Glutamatergic neuron (in vitro differentiated cells): Measurements from ENCODE around the gene NELFB. TPM values are rescaled to one million over a fixed set of nuclear protein-coding genes. Genes with fewer than 3 reads are reported as not detected.

Experiments used
- DNase-seq: peaks from one replicate; pipeline ENCODE4 v3.0.0; 2022
- H3K27ac Mint-ChIP-seq: one replicate; pipeline ENCODE4 v1.8.0; 2020; ENCODE audit warnings: mild to moderate bottlenecking, mixed read lengths, inconsistent platforms; ENCODE audit not compliant: unreplicated experiment
- H3K27me3 Mint-ChIP-seq: one replicate; pipeline ENCODE4 v1.8.0; 2020; ENCODE audit warnings: mild to moderate bottlenecking, moderate library complexity, mixed read lengths, inconsistent platforms; ENCODE audit not compliant: unreplicated experiment
- H3K36me3 Mint-ChIP-seq: one replicate; pipeline ENCODE4 v1.8.0; 2020; ENCODE audit warnings: mild to moderate bottlenecking, mixed read lengths, inconsistent platforms; ENCODE audit not compliant: unreplicated experiment
- H3K4me1 Mint-ChIP-seq: one replicate; pipeline ENCODE4 v1.8.0; 2020; ENCODE audit warnings: mild to moderate bottlenecking, low read depth, mixed read lengths, inconsistent platforms; ENCODE audit not compliant: unreplicated experiment
- H3K4me3 Mint-ChIP-seq: one replicate; pipeline ENCODE4 v1.8.0; 2020; ENCODE audit warnings: mild to moderate bottlenecking, mixed read lengths, inconsistent platforms; ENCODE audit not compliant: unreplicated experiment
- H3K9me3 Mint-ChIP-seq: one replicate; pipeline ENCODE4 v1.8.0; 2020; ENCODE audit warnings: mild to moderate bottlenecking, moderate library complexity, mixed read lengths, inconsistent platforms; ENCODE audit not compliant: unreplicated experiment
- CTCF ChIP-seq: fragments of 200-600 bp; sonication (generic); IDR thresholded peaks from one replicate; pipeline ENCODE4 v1.5.0; 2021; ENCODE audit not compliant: partially characterized antibody, unreplicated experiment
- total RNA-seq: library from RNA; stranded (reverse); fragmentation: NEBNext Ultra II Directional; extraction: Animal tissue kit (Norgen Biotek cat#: 25700); gene quantifications from one replicate; pipeline ENCODE4 v1.2.1, GENCODE V29; 2021; ENCODE audit not compliant: unreplicated experiment

The NELFB gene
- total RNA-seq, 1 donor from 2014 or later, result 48.5 TPM

- Mint-ChIP-seq H3K9me3 (peaks cover 7% of the 10 kb centered on the region), H3K4me3 (no peak overlapping the region), H3K4me1 (no peaks in the 10 kb centered on the region), H3K27me3 (peaks cover 3% of the 10 kb centered on the region), H3K36me3 (no peaks in the 10 kb centered on the region), H3K27ac (no peak overlapping the region)
- no peak for DNase-seq
- TF ChIP-seq CTCF, result no peak
These were observed 10.5 kb downstream of the NELFB start for GRCh38 chr9:137265496-137266161.

DNA sequence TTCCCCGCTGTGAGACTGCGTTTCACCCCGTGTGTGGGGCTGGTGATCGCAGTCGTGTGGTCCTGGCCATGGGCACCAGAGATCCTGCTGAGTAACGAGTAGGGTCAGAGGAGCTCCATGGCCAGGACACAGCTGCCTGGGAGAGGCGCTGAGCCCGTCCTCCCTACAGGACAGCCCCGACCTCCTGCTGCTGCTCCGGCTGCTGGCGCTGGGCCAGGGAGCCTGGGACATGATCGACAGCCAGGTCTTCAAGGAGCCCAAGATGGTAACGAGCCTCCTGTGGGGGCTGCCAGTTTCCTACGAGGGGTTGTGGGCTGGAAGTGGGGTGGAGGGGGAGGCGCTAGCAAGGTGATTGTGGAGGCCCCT is 11.0 kb downstream of the NELFB start:
- H3K27ac Mint-ChIP-seq, result no peak overlapping the region
- H3K27me3 Mint-ChIP-seq, result peaks cover 3% of the 10 kb centered on the region
- H3K36me3 Mint-ChIP-seq, result no peaks in the 10 kb centered on the region
- H3K4me3 Mint-ChIP-seq, result no peak overlapping the region
- peaks cover 7% of the 10 kb centered on the region for H3K9me3 Mint-ChIP-seq
- no peak for TF ChIP-seq CTCF
- H3K4me1 Mint-ChIP-seq, result no peaks in the 10 kb centered on the region
- no peak for DNase-seq

DNA sequence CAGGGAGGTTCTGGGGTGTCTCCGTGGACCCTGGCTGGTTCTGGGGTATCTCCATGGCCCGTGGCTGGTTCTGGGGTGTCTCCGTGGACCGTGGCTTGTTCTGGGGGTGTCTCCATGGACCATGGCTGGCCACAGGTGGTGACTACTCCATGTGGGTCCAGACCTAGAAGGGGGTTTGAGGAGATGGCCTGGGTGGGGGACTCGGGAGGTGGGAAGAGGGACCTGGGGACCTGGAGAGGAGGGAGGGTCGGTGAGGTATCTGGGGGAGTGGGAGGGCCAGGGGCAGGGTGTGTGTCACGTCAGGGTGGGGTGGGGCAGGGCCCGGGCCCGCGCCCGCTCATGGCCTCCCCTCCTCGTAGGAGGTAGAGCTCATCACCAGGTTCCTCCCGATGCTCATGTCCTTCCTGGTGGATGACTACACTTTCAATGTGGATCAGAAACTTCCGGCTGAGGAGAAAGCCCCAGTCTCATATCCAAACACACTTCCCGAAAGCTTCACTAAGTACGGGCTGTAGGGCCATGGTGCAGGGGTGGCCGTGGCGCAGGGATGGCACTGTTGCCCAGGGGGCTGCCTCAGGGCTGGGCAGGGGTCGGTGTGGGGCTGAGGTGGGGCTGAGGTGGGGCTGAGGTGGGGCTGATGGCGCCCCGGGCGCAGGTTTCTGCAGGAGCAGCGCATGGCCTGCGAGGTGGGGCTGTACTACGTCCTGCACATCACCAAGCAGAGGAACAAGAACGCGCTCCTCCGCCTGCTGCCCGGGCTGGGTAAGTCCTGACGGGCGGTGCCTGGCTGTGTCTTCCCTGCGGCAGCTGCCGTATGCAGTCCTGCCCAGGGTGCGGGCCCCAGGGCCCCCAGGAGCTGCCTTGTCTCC is 11.7 kb downstream of the NELFB start:
- Mint-ChIP-seq H3K4me1 (no peaks in the 10 kb centered on the region), H3K4me3 (no peak overlapping the region), H3K27ac (no peak overlapping the region), H3K36me3 (no peaks in the 10 kb centered on the region), H3K27me3 (peaks cover 5% of the 10 kb centered on the region), H3K9me3 (peaks cover 5% of the 10 kb centered on the region)
- no peak for TF ChIP-seq CTCF
- no peak for DNase-seq

DNA sequence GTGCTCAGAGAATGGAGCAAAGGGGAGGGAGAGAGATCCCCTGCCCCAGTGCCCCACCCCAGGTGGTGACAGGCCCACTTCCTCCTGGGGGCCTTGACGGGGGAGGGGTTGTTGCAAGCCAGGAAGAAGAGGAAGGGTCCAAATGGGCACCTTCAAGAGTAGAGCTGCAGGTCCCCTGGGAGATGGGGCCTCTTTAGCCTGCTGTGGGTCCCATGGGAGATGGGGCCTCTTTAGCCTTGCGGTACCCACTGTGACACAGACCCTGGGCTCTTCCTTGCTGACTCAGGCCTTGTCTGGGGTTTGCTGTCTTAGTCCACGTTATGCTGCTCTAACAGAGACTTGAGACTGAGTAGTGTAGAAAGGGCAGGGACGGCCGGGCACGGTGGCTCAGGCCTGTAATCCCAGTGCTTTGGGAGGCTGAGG is 12.8 kb downstream of the NELFB start:
- no peak overlapping the region for H3K4me3 Mint-ChIP-seq
- H3K27ac Mint-ChIP-seq, result no peak overlapping the region

More for the DNA sequence above, 12.8 kb downstream of the NELFB start:
- TF ChIP-seq CTCF, result no peak
- H3K4me1 Mint-ChIP-seq, result no peaks in the 10 kb centered on the region
- peaks cover 4% of the 10 kb centered on the region for H3K9me3 Mint-ChIP-seq
- peaks cover 5% of the 10 kb centered on the region for H3K27me3 Mint-ChIP-seq
- DNase-seq, result no peak
- H3K36me3 Mint-ChIP-seq, result no peaks in the 10 kb centered on the region
